GM12878 (cell line): ENCODE measurements around the gene TPBGL. TPM values are rescaled to one million over a fixed set of nuclear protein-coding genes. Genes with fewer than 3 reads are reported as not detected.

Experiments
- ATAC-seq: fragments of 200-7000 bp; cut with Tn5 transposase; 3 replicates; pipeline ENCODE4 v1.9.1; 2020; ENCODE audit warnings: mild to moderate bottlenecking, moderate library complexity
- BruUV-seq: library from RNA; stranded (reverse); fragments of 400-500 nt; replicated peaks from 2 replicates; lab custom pipeline; 2021; lab: Mats Ljungman, UMichigan
- CTCF ChIA-PET: fragments of 300-600 bp; sonication (Branson Sonifier 250); formaldehyde crosslinking; extraction: SDS; loops from one replicate; lab custom pipeline; 2021; ENCODE audit warnings: inconsistent platforms; lab: Yijun Ruan, JAX
- POLR2A ChIA-PET: fragments of 350-600 bp; formaldehyde crosslinking; extraction: SDS; loops from one replicate; lab custom pipeline; 2021; ENCODE audit warnings: inconsistent platforms; lab: Charles Lee
- RAD21 ChIA-PET: fragments of 300-600 bp; sonication (Branson Sonifier 250); formaldehyde crosslinking; loops from one replicate; lab custom pipeline; 2023; ENCODE audit warnings: antibody characterized with exemption; ENCODE audit not compliant: unreplicated experiment; lab: Charles Lee
- SMC1A ChIA-PET: fragments of 300-600 bp; sonication (Branson Sonifier 250); formaldehyde crosslinking; loops from one replicate; lab custom pipeline; 2023; ENCODE audit not compliant: unreplicated experiment, uncharacterized antibody; lab: Charles Lee
- DNase-seq: peaks from one replicate; pipeline ENCODE4 v3.0.0-alpha.2; 2011; ENCODE audit warnings: low read depth, low spot score
- FAIRE-seq: peaks from 3 replicates; lab custom pipeline; 2011; peaks lifted over from hg19 to GRCh38; lab: Jason Lieb, UNC
- H2AFZ ChIP-seq: 2 replicates; pipeline ENCODE4 v1.6.0; 2011; ENCODE audit warnings: low read depth, low read length, control low read depth; ENCODE audit not compliant: control insufficient read depth
- H3K27ac ChIP-seq: 2 replicates; pipeline ENCODE4 v1.5.1; 2011; ENCODE audit warnings: control low read depth; ENCODE audit not compliant: control insufficient read depth, insufficient read depth
- H3K27me3 ChIP-seq, 2 experiments: replicated peaks in 1 of 2; 2 replicates each; pipeline versions ENCODE4 v1.6.0 to v1.6.1; 2011; ENCODE audit warnings: low read length in 1 of 2; ENCODE audit not compliant: control insufficient read depth in 2 of 2, insufficient read depth in 2 of 2
- H3K36me3 ChIP-seq, 2 experiments: 2 replicates each; pipeline ENCODE4 v1.5.1; 2011; ENCODE audit warnings: low read length in 1 of 2; ENCODE audit not compliant: control insufficient read depth in 2 of 2, insufficient read depth in 2 of 2
- H3K4me1 ChIP-seq: 2 replicates; pipeline ENCODE4 v1.6.1; 2011; ENCODE audit warnings: mild to moderate bottlenecking, low read length, moderate library complexity, mixed read lengths; ENCODE audit not compliant: control insufficient read depth, insufficient read depth
- H3K4me2 ChIP-seq: 2 replicates; pipeline ENCODE4 v1.6.0; 2011; ENCODE audit warnings: control low read depth; ENCODE audit not compliant: control insufficient read depth, insufficient read depth
- H3K4me3 ChIP-seq: fragments of 200-600 bp; sonication (generic); 2 replicates; pipeline ENCODE4 v1.5.1; 2016
- H3K79me2 ChIP-seq: 2 replicates; pipeline ENCODE4 v1.6.0; 2011; ENCODE audit warnings: low read length; ENCODE audit not compliant: control insufficient read depth, insufficient read depth
- H3K9ac ChIP-seq: 2 replicates; pipeline ENCODE4 v1.8.0; 2011; ENCODE audit warnings: low read length, control low read depth, mixed read lengths; ENCODE audit not compliant: control insufficient read depth, insufficient read depth
- H3K9me3 ChIP-seq: replicated peaks from 3 replicates; pipeline ENCODE4 v1.5.1; 2011; ENCODE audit warnings: mild to moderate bottlenecking, low read length; ENCODE audit not compliant: control insufficient read depth, insufficient read depth
- H4K20me1 ChIP-seq: 2 replicates; pipeline ENCODE4 v1.6.0; 2011; ENCODE audit not compliant: control insufficient read depth, insufficient read depth
- CBX3 ChIP-seq: fragments of 200-600 bp; sonication (generic); IDR thresholded peaks from 2 replicates; pipeline ENCODE4 v1.6.1; 2016; ENCODE audit warnings: low read depth, borderline replicate concordance
- CHD2 ChIP-seq: IDR thresholded peaks from 2 replicates; pipeline ENCODE4 v1.6.1; 2011; ENCODE audit warnings: low read depth, low read length, improper control_type of control experiment, borderline replicate concordance
- EED ChIP-seq: sonication (generic); IDR thresholded peaks from 2 replicates; pipeline ENCODE4 v1.6.1; 2016; ENCODE audit warnings: antibody characterized with exemption, low read depth
- ELK1 ChIP-seq: IDR thresholded peaks from 2 replicates; pipeline ENCODE4 v1.6.1; 2012; ENCODE audit warnings: low read depth, low read length, improper control_type of control experiment
- NBN ChIP-seq: fragments of 450-650 bp; IDR thresholded peaks from 2 replicates; pipeline ENCODE4 v1.6.1; 2016
- POLR2A ChIP-seq: IDR thresholded peaks from 2 replicates; pipeline ENCODE4 v1.6.1; 2011; ENCODE audit warnings: low read depth, mild to moderate bottlenecking, low read length
- SMC3 ChIP-seq: IDR thresholded peaks from 2 replicates; pipeline ENCODE4 v1.6.1; 2011; ENCODE audit warnings: low read length, improper control_type of control experiment, borderline replicate concordance
- SP1 ChIP-seq: IDR thresholded peaks from one replicate; pipeline ENCODE4 v1.6.1; 2011; ENCODE audit warnings: low read depth, low read length
- SUPT20H ChIP-seq: IDR thresholded peaks from 2 replicates; pipeline ENCODE4 v1.6.1; 2011; ENCODE audit warnings: low read depth, mild to moderate bottlenecking, low read length, moderate library complexity, borderline replicate concordance; ENCODE audit not compliant: control insufficient read depth
- TAF1 ChIP-seq: IDR thresholded peaks from 2 replicates; pipeline ENCODE4 v1.6.1; 2011; ENCODE audit warnings: mild to moderate bottlenecking, low read depth, low read length, borderline replicate concordance
- WGBS: methylation state at CpG from one replicate; pipeline ENCODE4 v1.1.6; 2016; ENCODE audit warnings: low lambda C conversion rate; ENCODE audit not compliant: insufficient replicate concordance, insufficient coverage; ENCODE audit errors: missing lambda C conversion rate; 5-methylcytosine and 5-hydroxymethylcytosine counted together
- in situ Hi-C: fragments of 300-500 bp; cut with MboI; formaldehyde crosslinking; loops from 9 replicates; pipeline ENCODE4 v1.14.3; 2018; ENCODE audit warnings: mixed read lengths
- intact Hi-C: fragments of 100-400 bp; cut with micrococcal nuclease; formaldehyde crosslinking; loops from one replicate; pipeline ENCODE4 v1.14.2; 2022; ENCODE audit not compliant: unreplicated experiment
- polyA plus RNA-seq, 11 experiments: library from polyadenylated mRNA; depleted of rRNA in 4 of 11; unstranded in 6 of 11; stranded (reverse) in 5 of 11; fragments of >200 nt; fragmentation: Nextera tagmentation in 4 of 11; fragmentation: Illumina TruSeq in 1 of 11; extraction: Ambion mirVana in 4 of 11; extraction: Trizol in 1 of 11; gene quantifications; 1 replicate in 1 of 11; 2 replicates in 10 of 11; pipeline versions ENCODE4 v1.2.1 to v1.2.3, GENCODE V29; 2011 to 2016; ENCODE audit warnings: inconsistent platforms in 2 of 11, missing spikeins in 2 of 11, low read depth in 1 of 11
- total RNA-seq, 4 experiments: library from RNA; depleted of rRNA in 3 of 4; stranded (reverse); fragments of >200 nt in 3 of 4; fragmentation: Illumina TruSeq in 1 of 4; extraction: Trizol in 1 of 4; gene quantifications; 2 replicates each; pipeline versions ENCODE4 v1.2.1 to v1.2.3, GENCODE V29; 2013 to 2021

TPBGL gene
- total and polyA plus RNA-seq, 10 of the 15 experiments (the other 5 are each of a cell fraction or from before 2014, with no cell fraction given): not detected

DNA sequence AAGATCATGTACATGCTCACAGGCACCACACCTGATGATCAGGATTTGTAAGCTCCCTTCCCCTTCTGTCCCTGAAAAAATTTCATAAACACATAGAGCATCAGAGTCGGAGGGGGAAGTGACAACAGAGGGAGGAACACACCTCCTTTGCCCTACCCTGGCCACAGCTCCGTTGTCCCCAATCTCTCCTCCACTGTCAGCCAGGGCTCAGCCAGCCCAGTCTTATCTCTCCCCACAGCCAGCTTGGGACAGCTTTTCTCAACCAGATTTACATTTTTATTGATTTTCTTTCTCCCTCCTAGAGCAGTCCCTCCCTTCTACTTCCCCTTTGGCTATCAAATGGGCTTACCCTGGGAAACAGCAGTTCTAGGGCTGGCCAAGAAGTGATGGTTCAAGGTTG, 32.1 kb upstream of the TPBGL start:
- RAD21 ChIA-PET: interaction anchor here (6.6 to 8.9 kb wide), 2 partner anchors 65 to 186 kb away, joined by 88 to 132 read pairs; no protein-coding TSS in a partner anchor
- Histone ChIP-seq H3K4me1 (no peaks in the 10 kb centered on the region), H3K4me2 (no peak overlapping the region), H3K27ac (no peak overlapping the region), H3K79me2 (no peaks in the 10 kb centered on the region), H3K9me3 (no peaks in the 10 kb centered on the region), H3K4me3 (no peak overlapping the region), H4K20me1 (no peaks in the 10 kb centered on the region), H3K27me3 (peaks cover 0 to 4% of the 10 kb centered on the region in 2 experiments; a peak in 1 of 4 replicates), H3K9ac (no peak overlapping the region), H2AFZ (no peak overlapping the region), H3K36me3 (no peaks in the 10 kb centered on the region)
- CTCF ChIA-PET: interaction anchor here (0.7 to 10.2 kb wide), 5 partner anchors 15 to 279 kb away, joined by 3 to 232 read pairs (median 4); no protein-coding TSS in a partner anchor
- 0% methylated on average over 2 of the region's 2 CpGs for WGBS
- no TSS peak for BruUV-seq
- intact Hi-C loops: no loop called here
- SMC1A ChIA-PET: interaction anchor here (1.4 to 8.3 kb wide), 2 partner anchors 65 to 283 kb away, joined by 3 to 111 read pairs; no protein-coding TSS in a partner anchor
- in situ Hi-C loops: no loop called here
- POLR2A ChIA-PET: no interaction called here
- TF ChIP-seq SMC3 (no peak), EED (no peak), SP1 (no peak), CHD2 (no peak), CBX3 (no peak)
- ATAC-seq (no peak), FAIRE-seq (no peak), DNase-seq (no peak)

- BruUV-seq: no TSS peak
- TF ChIP-seq TAF1: no peak
- no peak for TF ChIP-seq POLR2A
- TF ChIP-seq ELK1: no peak
- TF ChIP-seq NBN: no peak
- no peak for TF ChIP-seq SUPT20H
- TF ChIP-seq, all 136 proteins: peak for 0
- no peaks in the 10 kb centered on the region for H3K79me2 ChIP-seq
- ChIA-PET RAD21 (no interaction called here), POLR2A (no interaction called here), SMC1A (interaction anchor here (0.7 kb wide), 1 partner anchor 73 kb away, joined by 3 read pairs; no protein-coding TSS in a partner anchor), CTCF (interaction anchor here (0.6 to 1.0 kb wide), 2 partner anchors 69 to 181 kb away, joined by 3 read pairs; no protein-coding TSS in a partner anchor)
- H2AFZ ChIP-seq: no peak overlapping the region
- H4K20me1 ChIP-seq: no peaks in the 10 kb centered on the region
- FAIRE-seq: no peak
- H3K9me3 ChIP-seq: no peaks in the 10 kb centered on the region
- H3K4me2 ChIP-seq: no peak overlapping the region
- H3K4me3 ChIP-seq: no peak overlapping the region
- DNase-seq: no peak
- no peak overlapping the region for H3K27ac ChIP-seq
- 7% methylated on average over 5 of the region's 5 CpGs for WGBS
- in situ Hi-C loops: no loop called here
- H3K27me3 ChIP-seq: peaks cover 0 to 1% of the 10 kb centered on the region in 2 experiments; a peak in 1 of 4 replicates
- no peak for ATAC-seq
- intact Hi-C loops: no loop called here
- no peak overlapping the region for H3K9ac ChIP-seq
- no peaks in the 10 kb centered on the region for H3K36me3 ChIP-seq
- H3K4me1 ChIP-seq: no peaks in the 10 kb centered on the region
Measured at GRCh38 chr11:75212411-75212810, 28.2 kb upstream of the TPBGL start.
